ENCODE data around the gene IL1RAPL1. TPM values are rescaled to one million over a fixed set of nuclear protein-coding genes. Genes with fewer than 3 reads are reported as not detected.

Gene IL1RAPL1
- total RNA-seq, 2 experiments from 2014 or later: not detected

DNA sequence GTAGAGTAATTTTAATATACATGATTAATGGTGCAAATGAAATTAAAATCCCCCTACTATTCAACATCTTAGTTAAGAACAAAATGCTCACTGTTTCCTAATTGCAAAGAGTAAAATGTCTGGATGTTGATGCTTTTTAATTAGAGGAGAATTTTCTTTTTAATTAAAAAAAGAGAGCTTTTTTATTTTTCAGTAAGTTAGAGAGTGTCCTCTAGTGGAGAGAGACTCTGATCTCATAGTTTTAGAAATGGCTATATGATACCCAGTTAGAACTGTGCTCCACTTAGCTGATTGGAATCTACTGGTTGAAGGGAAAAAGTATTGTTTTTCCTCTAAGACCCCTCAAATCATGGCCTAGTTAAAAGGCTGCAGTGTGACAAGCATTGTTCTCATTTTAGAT, 1316.1 kb downstream of the IL1RAPL1 start:
- no peaks in the 10 kb centered on the region for H3K4me1 ChIP-seq (ENCODE audit: insufficient read depth, low read length)
- no peaks in the 10 kb centered on the region for H3K36me3 ChIP-seq (ENCODE audit: insufficient read depth, low read length)
- H3K4me3 ChIP-seq (ENCODE audit: low read length): no peak overlapping the region
- no peak for DNase-seq
- H3K36me3 Mint-ChIP-seq (ENCODE audit: low read depth): no peaks in the 10 kb centered on the region
- ChIA-PET CTCF (no interaction called here), POLR2A (no interaction called here)
- intact Hi-C loops (cut with DNase I, micrococcal nuclease): no loop called here
- H3K27me3 Mint-ChIP-seq: no peaks in the 10 kb centered on the region
- no peak overlapping the region for H3K27ac ChIP-seq (ENCODE audit: low read depth in 1 of 2, low read length in 2 of 2)
- ATAC-seq (ENCODE audit: poor library complexity): no peak
- no peaks in the 10 kb centered on the region for H3K9me3 Mint-ChIP-seq
- TF ChIP-seq, protein P1, sequence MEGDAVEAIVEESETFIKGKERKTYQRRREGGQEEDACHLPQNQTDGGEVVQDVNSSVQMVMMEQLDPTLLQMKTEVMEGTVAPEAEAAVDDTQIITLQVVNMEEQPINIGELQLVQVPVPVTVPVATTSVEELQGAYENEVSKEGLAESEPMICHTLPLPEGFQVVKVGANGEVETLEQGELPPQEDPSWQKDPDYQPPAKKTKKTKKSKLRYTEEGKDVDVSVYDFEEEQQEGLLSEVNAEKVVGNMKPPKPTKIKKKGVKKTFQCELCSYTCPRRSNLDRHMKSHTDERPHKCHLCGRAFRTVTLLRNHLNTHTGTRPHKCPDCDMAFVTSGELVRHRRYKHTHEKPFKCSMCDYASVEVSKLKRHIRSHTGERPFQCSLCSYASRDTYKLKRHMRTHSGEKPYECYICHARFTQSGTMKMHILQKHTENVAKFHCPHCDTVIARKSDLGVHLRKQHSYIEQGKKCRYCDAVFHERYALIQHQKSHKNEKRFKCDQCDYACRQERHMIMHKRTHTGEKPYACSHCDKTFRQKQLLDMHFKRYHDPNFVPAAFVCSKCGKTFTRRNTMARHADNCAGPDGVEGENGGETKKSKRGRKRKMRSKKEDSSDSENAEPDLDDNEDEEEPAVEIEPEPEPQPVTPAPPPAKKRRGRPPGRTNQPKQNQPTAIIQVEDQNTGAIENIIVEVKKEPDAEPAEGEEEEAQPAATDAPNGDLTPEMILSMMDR (IDR thresholded peaks at IDR 0.05): no peak
- no peak overlapping the region for H3K27ac Mint-ChIP-seq
- H3K27me3 ChIP-seq (ENCODE audit: control insufficient read depth in 1 of 2, insufficient read depth in 2 of 2, low read length in 2 of 2): no peaks in the 10 kb centered on the region
- no peak overlapping the region for H3K4me3 Mint-ChIP-seq
- H3K4me1 Mint-ChIP-seq (ENCODE audit: low read depth): no peaks in the 10 kb centered on the region
- no peaks in the 10 kb centered on the region for H3K9me3 ChIP-seq (ENCODE audit: control insufficient read depth in 1 of 2, insufficient read depth in 1 of 2, low read length in 2 of 2)

DNA sequence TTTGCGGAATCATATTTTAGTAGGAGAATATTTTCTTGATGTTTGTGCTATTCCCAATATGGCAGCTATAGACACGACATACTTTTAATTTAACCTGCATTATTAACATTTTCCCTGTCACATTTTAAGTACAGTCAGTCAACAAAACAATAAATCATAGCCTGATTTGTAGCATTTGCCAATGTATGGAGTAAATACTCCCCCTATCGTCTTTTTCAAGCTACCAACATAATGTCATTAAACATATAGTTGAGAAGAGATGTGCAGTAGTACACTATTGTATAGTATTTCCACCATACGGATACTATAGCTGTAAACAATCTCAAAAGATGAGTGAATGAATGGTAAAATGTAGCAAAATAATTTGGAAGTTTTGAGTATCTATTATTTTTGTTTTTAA, 1324.4 kb downstream of the IL1RAPL1 start:
- ChIA-PET POLR2A (no interaction called here), CTCF (no interaction called here)
- no peaks in the 10 kb centered on the region for H3K36me3 Mint-ChIP-seq (ENCODE audit: low read depth)
- H3K9me3 ChIP-seq (ENCODE audit: control insufficient read depth in 1 of 2, insufficient read depth in 1 of 2, low read length in 2 of 2): no peaks in the 10 kb centered on the region
- no peak overlapping the region for H3K27ac ChIP-seq (ENCODE audit: low read depth in 1 of 2, low read length in 2 of 2)
- no peaks in the 10 kb centered on the region for H3K4me1 Mint-ChIP-seq (ENCODE audit: low read depth)
- H3K27me3 ChIP-seq (ENCODE audit: control insufficient read depth in 1 of 2, insufficient read depth in 2 of 2, low read length in 2 of 2): no peaks in the 10 kb centered on the region
- H3K27me3 Mint-ChIP-seq: no peaks in the 10 kb centered on the region
- DNase-seq: no peak
- no peaks in the 10 kb centered on the region for H3K36me3 ChIP-seq (ENCODE audit: insufficient read depth, low read length)
- H3K4me3 ChIP-seq (ENCODE audit: low read length): no peak overlapping the region
- no peak overlapping the region for H3K27ac Mint-ChIP-seq
- no peaks in the 10 kb centered on the region for H3K9me3 Mint-ChIP-seq
- TF ChIP-seq, protein P1 (IDR thresholded peaks at IDR 0.05): no peak
- H3K4me1 ChIP-seq (ENCODE audit: insufficient read depth, low read length): no peaks in the 10 kb centered on the region
- ATAC-seq (ENCODE audit: poor library complexity): no peak
- no peak overlapping the region for H3K4me3 Mint-ChIP-seq
- intact Hi-C loops (cut with DNase I, micrococcal nuclease): no loop called here

DNA sequence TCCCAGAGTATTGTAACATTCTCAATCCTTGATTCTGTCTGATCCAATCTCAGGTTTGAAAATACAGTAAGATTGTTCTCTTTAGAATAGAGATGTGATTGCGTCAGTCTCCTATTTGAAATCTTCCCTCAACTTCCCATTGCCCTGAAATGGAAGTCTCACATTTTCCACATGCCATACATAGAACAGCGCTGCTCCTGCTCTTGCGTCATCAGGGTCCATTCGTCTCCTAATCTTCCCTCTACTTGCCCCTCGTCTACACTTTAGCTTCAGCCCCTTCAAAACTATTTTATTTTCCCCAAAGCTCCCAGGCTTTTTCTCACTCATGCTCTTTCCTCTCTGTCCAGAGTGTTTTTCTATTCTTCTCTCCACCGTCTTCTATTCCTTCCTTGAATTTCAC, 1326.4 kb downstream of the IL1RAPL1 start:
- no peak for DNase-seq
- POLR2A ChIA-PET: no interaction called here
- no peaks in the 10 kb centered on the region for H3K36me3 Mint-ChIP-seq (ENCODE audit: low read depth)
- no peak overlapping the region for H3K4me3 ChIP-seq (ENCODE audit: low read length)
- H3K4me1 ChIP-seq (ENCODE audit: insufficient read depth, low read length): no peaks in the 10 kb centered on the region
- H3K27ac ChIP-seq (ENCODE audit: low read depth in 1 of 2, low read length in 2 of 2): no peak overlapping the region
- no peak for ATAC-seq (ENCODE audit: poor library complexity)
- H3K9me3 ChIP-seq (ENCODE audit: control insufficient read depth in 1 of 2, insufficient read depth in 1 of 2, low read length in 2 of 2): no peaks in the 10 kb centered on the region
- no peak overlapping the region for H3K4me3 Mint-ChIP-seq
- H3K4me1 Mint-ChIP-seq (ENCODE audit: low read depth): no peaks in the 10 kb centered on the region
- CTCF ChIA-PET: no interaction called here
- H3K27ac Mint-ChIP-seq: no peak overlapping the region
- H3K27me3 Mint-ChIP-seq: no peaks in the 10 kb centered on the region
- H3K36me3 ChIP-seq (ENCODE audit: insufficient read depth, low read length): no peaks in the 10 kb centered on the region
- no peaks in the 10 kb centered on the region for H3K27me3 ChIP-seq (ENCODE audit: control insufficient read depth in 1 of 2, insufficient read depth in 2 of 2, low read length in 2 of 2)
- TF ChIP-seq, protein P1 (IDR thresholded peaks at IDR 0.05): no peak
- intact Hi-C loops (cut with DNase I, micrococcal nuclease): no loop called here
- no peaks in the 10 kb centered on the region for H3K9me3 Mint-ChIP-seq

All from CD4-positive, alpha-beta T cell (primary cell).